Heart right ventricle (tissue), 16 donors: ENCODE measurements around the gene TRIM31. TPM values are rescaled to one million over a fixed set of nuclear protein-coding genes. Genes with fewer than 3 reads are reported as not detected.

Experiments
- ATAC-seq, 8 donors: fragments of 200-7000 bp; cut with Tn5 transposase; one replicate each; pipeline ENCODE4 v1.9.1; 2020; ENCODE audit warnings: mild to moderate bottlenecking in 8 of 8, moderate library complexity in 8 of 8, moderate number of reproducible peaks in 1 of 8
- DNase-seq, 2 donors: peaks; one replicate each; pipeline ENCODE4 v3.0.0-alpha.2; 2020
- H3K27ac ChIP-seq, 10 donors: fragments of 200-600 bp; sonication (generic) in 2 of 10; one replicate each; pipeline versions ENCODE4 v1.5.0 to v1.8.0; 2020 to 2022; ENCODE audit warnings: mild to moderate bottlenecking in 3 of 10
- H3K27me3 ChIP-seq, 7 donors: fragments of 200-600 bp; one replicate each; pipeline ENCODE4 v1.8.0; 2021 to 2022; ENCODE audit warnings: mild to moderate bottlenecking in 2 of 7
- H3K36me3 ChIP-seq, 9 donors: fragments of 200-600 bp; sonication (generic) in 1 of 9; one replicate each; pipeline versions ENCODE4 v1.5.0 to v1.8.0; 2020 to 2022; ENCODE audit warnings: mild to moderate bottlenecking in 2 of 9
- H3K4me1 ChIP-seq, 9 donors: fragments of 200-600 bp; sonication (generic) in 1 of 9; one replicate each; pipeline versions ENCODE4 v1.5.0 to v1.8.0; 2020 to 2022; ENCODE audit warnings: mild to moderate bottlenecking in 4 of 9
- H3K4me3 ChIP-seq, 10 donors: fragments of 200-600 bp; sonication (generic) in 2 of 10; one replicate each; pipeline versions ENCODE4 v1.5.0 to v1.8.0; 2020 to 2022; ENCODE audit warnings: mild to moderate bottlenecking in 7 of 10, moderate library complexity in 2 of 10
- H3K9me3 ChIP-seq, 11 donors: fragments of 200-600 bp in 10 of 11; sonication (generic) in 2 of 11; one replicate each; pipeline versions ENCODE4 v1.5.0 to v1.8.0; 2013 to 2022; ENCODE audit warnings: mild to moderate bottlenecking in 2 of 11, control low read depth in 1 of 11, moderate library complexity in 1 of 11
- CTCF ChIP-seq, 9 donors: fragments of 200-600 bp; sonication (generic) in 2 of 9; IDR thresholded peaks; one replicate each; pipeline versions ENCODE4 v1.5.0 to v1.8.0; 2021 to 2022; ENCODE audit warnings: antibody characterized with exemption in 9 of 9, mild to moderate bottlenecking in 5 of 9, moderate library complexity in 1 of 9
- WGBS, 2 donors: extraction: QIAGEN DNeasy Blood & Tissue Kit; methylation state at CpG; one replicate each; pipeline ENCODE4 v1.1.7; 2013; ENCODE audit warnings: inconsistent platforms in 1 of 2; 5-methylcytosine and 5-hydroxymethylcytosine counted together
- intact Hi-C, 10 donors: fragments of 100-400 bp; cut with DNase I; formaldehyde crosslinking; loops; one replicate each; pipeline versions ENCODE4 v1.11.1 to v1.14.2; 2022
- polyA plus RNA-seq, 2 donors: library from polyadenylated mRNA; stranded (reverse); fragments of 200-250 nt; gene quantifications; one replicate each; pipeline ENCODE4 v1.2.3, GENCODE V29; 2013
- total RNA-seq, 10 donors: library from RNA; stranded (reverse); fragmentation: NEBNext Ultra II Directional in 3 of 10; extraction: Animal tissue kit (Norgen Biotek cat#: 25700) in 3 of 10; gene quantifications; one replicate each; pipeline versions ENCODE4 v1.2.1 to v1.2.4, GENCODE V29; 2021 to 2023
- donor health status: Arrhythmogenic right ventricular cardiomyopathy.
- donor health status: ischemic (EF 13 %, LVEDD 7.1; RV severe dilation, severe dysfunction).
- donor health status: healthy with polysubstance abuse.
- donor health status: DM: no; HTN: yes; CAD: no.
- donor health status: DM: no; HTN: no; CAD: no.
- donor health status: ischemic (EF 25% LVEDD 6.9; RV normal size, moderate dysfunction).
- donor health status: ischemic (EF 25% LVEDD 5.7; RV mildly dilated, moderate dysfunction).
- donor health status: healthy.
- donor health status: DM: yes; HTN: yes; CAD: no.
- donor health status: Ischemic cardiomyopathy.
- donor health status: ischemic (EF 35%, LVEDD 5.7; RV mildly dilated, moderate dysfunction).
- donor health status: nonischemic (EF 11% LVEDD 7.7; RV severe dilation, severe dysfunction).
- donor health status: DM: yes; HTN: yes; CAD: no.
- donor health status: PGD.
- donor health status: ischemic (EF 29% LVEDD 5.4; RV normal size, mild dysfunction).
- donor health status: nonischemic (EF 23%, LVEDD 6.1; RV moderate dilation, normal function).

The TRIM31 gene
- total and polyA plus RNA-seq, 12 donors: not detected

DNA sequence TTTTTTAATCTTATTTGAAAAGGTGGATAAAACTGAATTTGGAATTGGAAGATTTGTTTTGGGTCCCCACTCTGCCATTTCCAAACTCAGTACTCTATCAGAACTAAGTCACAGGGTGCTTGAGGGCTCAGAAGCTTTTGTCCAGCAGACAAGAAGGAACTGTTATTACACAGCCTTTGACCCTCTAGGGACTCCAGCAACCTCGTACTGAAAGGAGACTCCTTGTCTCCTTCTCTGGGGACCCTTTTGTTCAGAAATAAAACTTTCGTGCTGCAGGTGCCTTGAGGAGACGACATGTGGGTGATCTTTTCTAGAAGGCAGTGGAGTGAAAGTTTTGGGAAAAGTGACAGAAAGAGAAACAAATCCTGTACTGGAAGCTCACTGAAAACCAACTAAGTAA lies 59.2 kb downstream of the TRIM31 start:
- no peak overlapping the region for H3K4me3 ChIP-seq
- ATAC-seq: no peak
- H3K27ac ChIP-seq: no peak overlapping the region
- TF ChIP-seq CTCF (IDR thresholded peaks at IDR 0.05): no peak
- peaks cover 0 to 55% (median 15%) of the 10 kb centered on the region in 9 donors for H3K36me3 ChIP-seq
- WGBS, 2 donors: 78 to 86% methylated on average over 3 of the region's 3 CpGs
- no peaks in the 10 kb centered on the region for H3K27me3 ChIP-seq
- no peak for DNase-seq
- H3K4me1 ChIP-seq: peaks cover 0 to 6% (median 0%) of the 10 kb centered on the region in 9 donors
- intact Hi-C loops: no loop called here
- H3K9me3 ChIP-seq: no peaks in the 10 kb centered on the region

Other genes with a start within 250 kb of the TRIM31 start
- 1,000 to 10,000 TPM in 1 of 10 donors, 100 to 1,000 TPM in 9; 218 to 1,594 (median 276) TPM for gene HLA-A, start 170.6 kb downstream of the TRIM31 start, total RNA-seq
- gene HLA-A, start 170.6 kb downstream of the TRIM31 start, polyA plus RNA-seq: 1,000 to 10,000 TPM in 1 of 2 donors, 100 to 1,000 TPM in 1; 450 to 1,261 TPM
- 10 to 100 TPM; 11.5 to 21.8 (median 14.7) TPM for gene POLR1H, start 51.8 kb downstream of the TRIM31 start, total RNA-seq
- 10 to 100 TPM; 17.2 to 45.2 TPM for gene POLR1H, start 51.8 kb downstream of the TRIM31 start, polyA plus RNA-seq
- 10 to 100 TPM; 38.6 to 56.5 (median 46.8) TPM for gene PPP1R11, start 45.9 kb downstream of the TRIM31 start, total RNA-seq
- gene PPP1R11, start 45.9 kb downstream of the TRIM31 start, polyA plus RNA-seq: 10 to 100 TPM; 30.6 to 75.4 TPM
- not detected for gene RNF39, start 37.3 kb downstream of the TRIM31 start, total RNA-seq
- under 1 TPM in 1 of 2 donors, not detected in 1; 0.15 TPM for gene RNF39, start 37.3 kb downstream of the TRIM31 start, polyA plus RNA-seq
- not detected for gene TRIM40, start 23.1 kb upstream of the TRIM31 start, total RNA-seq
- not detected for gene TRIM40, start 23.1 kb upstream of the TRIM31 start, polyA plus RNA-seq
- gene TRIM10, start 48.1 kb upstream of the TRIM31 start, total RNA-seq: not detected
- not detected for gene TRIM10, start 48.1 kb upstream of the TRIM31 start, polyA plus RNA-seq
- gene TRIM15, start 50.5 kb upstream of the TRIM31 start, total RNA-seq: not detected
- gene TRIM15, start 50.5 kb upstream of the TRIM31 start, polyA plus RNA-seq: not detected
- gene TRIM26, start 100.3 kb upstream of the TRIM31 start, total RNA-seq: 10 to 100 TPM; 15.5 to 29.0 (median 23.2) TPM
- 10 to 100 TPM; 12.0 to 18.0 TPM for gene TRIM26, start 100.3 kb upstream of the TRIM31 start, polyA plus RNA-seq
- gene TRIM39, start 213.8 kb upstream of the TRIM31 start, total RNA-seq: 10 to 100 TPM in 2 of 10 donors, 1 to 10 TPM in 8; 6.3 to 10.6 (median 8.8) TPM
- 1 to 10 TPM; 5.2 to 7.6 TPM for gene TRIM39, start 213.8 kb upstream of the TRIM31 start, polyA plus RNA-seq
- gene RPP21, start 232.1 kb upstream of the TRIM31 start, total RNA-seq: 10 to 100 TPM; 16.2 to 29.1 (median 23.8) TPM
- gene RPP21, start 232.1 kb upstream of the TRIM31 start, polyA plus RNA-seq: 100 to 1,000 TPM in 1 of 2 donors, 10 to 100 TPM in 1; 96.6 to 113 TPM